GM21723 (cell line): Measurements from ENCODE around the gene TCEAL4.
A peak's percentile ranks its signal among the peaks of the same experiment; 100 is the strongest.
"Not testable (repeated sequence)": the region's sequence is repeated elsewhere in the genome, so short reads cannot be mapped to it uniquely, and the experiment has no call there.

Source experiments
- ATAC-seq: cut with Tn5 transposase; IDR thresholded peaks from one replicate; pipeline ENCODE4 v1.9.1; 2021; ENCODE audit warnings: mild to moderate bottlenecking, moderate library complexity; ENCODE audit not compliant: unreplicated experiment

Gene TCEAL4

GRCh38 chrX:103586659-103587058 lies 1.3 kb downstream of the TCEAL4 start:
- no peak for ATAC-seq

GRCh38 chrX:103592295-103592694 lies 7.0 kb downstream of the TCEAL4 start:
- not testable (repeated sequence) for ATAC-seq

GRCh38 chrX:103595202-103595601 lies 9.9 kb downstream of the TCEAL4 start:
- ATAC-seq = not testable (repeated sequence)

- ATAC-seq = peak; percentile 79
Measured at GRCh38 chrX:103607364-103608305, 22.3 kb downstream of the TCEAL4 start, which contains the start of gene TCEAL3. TSS of gene TCEAL3 (plus strand) at chrX:103607963. CDS start at chrX:103609065, 1,102 bp downstream.

- peak; percentile 30 for ATAC-seq
Measured at GRCh38 chrX:103608306-103608963, 23.1 kb downstream of the TCEAL4 start.

GRCh38 chrX:103610282-103610681 lies 25.0 kb downstream of the TCEAL4 start:
- no peak for ATAC-seq

GRCh38 chrX:103613362-103613890 lies 28.1 kb downstream of the TCEAL4 start:
- no peak for ATAC-seq

GRCh38 chrX:103614999-103615398 lies 29.7 kb downstream of the TCEAL4 start:
- no peak for ATAC-seq

GRCh38 chrX:103615781-103616371 lies 30.6 kb downstream of the TCEAL4 start:
- no peak for ATAC-seq

GRCh38 chrX:103616676-103617186 lies 31.4 kb downstream of the TCEAL4 start:
- ATAC-seq = no peak

GRCh38 chrX:103624111-103624510 lies 38.8 kb downstream of the TCEAL4 start:
- no peak for ATAC-seq

GRCh38 chrX:103626855-103627254 lies 41.5 kb downstream of the TCEAL4 start:
- no peak for ATAC-seq

- peak; percentile 70 for ATAC-seq
Measured at GRCh38 chrX:103628386-103629317, 43.3 kb downstream of the TCEAL4 start, which contains the start of gene TCEAL1. TSS of gene TCEAL1 (plus strand) at chrX:103628975. CDS start at chrX:103629917, 942 bp downstream.

- ATAC-seq = peak; percentile 42
Measured at GRCh38 chrX:103629318-103630170, 44.2 kb downstream of the TCEAL4 start.

- no peak for ATAC-seq
Measured at GRCh38 chrX:103630171-103630511, 44.8 kb downstream of the TCEAL4 start.

GRCh38 chrX:103631145-103631544 lies 45.8 kb downstream of the TCEAL4 start:
- no peak for ATAC-seq

- no peak for ATAC-seq
Measured at GRCh38 chrX:103635436-103635835, 50.1 kb downstream of the TCEAL4 start.
